HG03060 (cell line): ENCODE data around the gene ZNF467.

Source experiments
- ATAC-seq: cut with Tn5 transposase; IDR thresholded peaks from one replicate; pipeline ENCODE4 v1.9.1; 2021; ENCODE audit warnings: low read depth, moderate number of reproducible peaks; ENCODE audit not compliant: unreplicated experiment

The ZNF467 gene

DNA sequence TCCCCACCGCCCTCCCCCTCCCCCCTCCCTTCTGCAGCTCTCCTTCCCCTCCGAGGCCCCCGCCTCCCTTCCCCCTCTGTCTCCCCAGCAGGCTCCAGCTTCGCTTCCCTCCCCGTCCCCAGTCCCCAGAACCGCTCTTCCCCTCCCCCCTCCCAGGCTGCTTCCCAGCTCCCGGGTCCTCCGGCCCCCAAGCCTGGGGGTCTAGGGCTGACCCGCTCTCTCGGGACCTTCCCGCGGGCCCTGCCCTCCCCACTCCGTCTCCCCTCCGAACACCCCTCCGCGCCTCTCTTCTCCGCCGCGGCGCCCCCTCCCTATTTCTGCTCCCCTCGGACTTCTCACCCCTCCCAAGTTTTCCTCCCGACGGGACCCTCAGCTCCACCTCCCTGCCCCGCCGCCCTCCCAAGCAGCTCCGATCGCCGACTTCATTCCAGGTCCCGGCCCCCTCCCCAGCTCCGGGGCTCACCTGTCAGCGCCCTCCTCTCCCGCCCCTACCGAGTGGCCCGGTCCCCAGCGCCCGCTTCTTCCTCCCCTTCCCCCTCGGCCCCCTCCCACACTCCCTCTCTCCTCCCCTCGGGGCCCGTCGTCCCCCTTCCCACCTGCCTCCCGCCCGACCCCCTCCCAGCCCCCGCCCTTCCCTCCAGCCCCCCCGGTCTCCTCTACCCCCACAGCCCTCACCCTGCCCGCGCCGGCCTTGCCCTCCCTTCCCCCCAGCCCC, 990 bp downstream of the ZNF467 start:
- ATAC-seq, result no peak

- ATAC-seq, result no peak
Measured at GRCh38 chr7:149771720-149772240, 1.6 kb downstream of the ZNF467 start.

- ATAC-seq, result no peak
Measured at GRCh38 chr7:149770728-149771636, 2.4 kb downstream of the ZNF467 start.

GRCh38 chr7:149769915-149770314, 3.5 kb downstream of the ZNF467 start:
- no peak for ATAC-seq

DNA sequence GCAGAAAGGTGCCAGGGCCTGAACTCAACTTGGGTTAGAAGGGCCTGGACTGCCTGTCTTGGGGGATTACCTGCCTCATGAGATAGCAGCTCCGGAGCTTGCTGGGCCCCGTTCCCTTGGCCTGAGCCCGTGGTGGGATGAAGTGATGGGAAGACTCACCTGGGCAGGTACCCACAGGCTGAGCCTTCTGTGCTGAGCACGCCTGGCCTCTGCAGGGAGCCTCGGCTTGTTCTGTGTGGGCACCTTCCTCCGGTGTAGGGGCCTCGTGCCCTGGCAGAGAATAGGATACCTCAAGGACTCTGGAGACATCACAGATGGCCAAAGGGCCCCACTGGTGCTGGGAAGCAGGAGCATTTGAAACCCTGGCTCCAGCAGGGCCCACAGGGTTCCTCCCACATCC, 4.5 kb downstream of the ZNF467 start:
- no peak for ATAC-seq

- no peak for ATAC-seq
Measured at GRCh38 chr7:149767068-149767467, 6.3 kb downstream of the ZNF467 start.

DNA sequence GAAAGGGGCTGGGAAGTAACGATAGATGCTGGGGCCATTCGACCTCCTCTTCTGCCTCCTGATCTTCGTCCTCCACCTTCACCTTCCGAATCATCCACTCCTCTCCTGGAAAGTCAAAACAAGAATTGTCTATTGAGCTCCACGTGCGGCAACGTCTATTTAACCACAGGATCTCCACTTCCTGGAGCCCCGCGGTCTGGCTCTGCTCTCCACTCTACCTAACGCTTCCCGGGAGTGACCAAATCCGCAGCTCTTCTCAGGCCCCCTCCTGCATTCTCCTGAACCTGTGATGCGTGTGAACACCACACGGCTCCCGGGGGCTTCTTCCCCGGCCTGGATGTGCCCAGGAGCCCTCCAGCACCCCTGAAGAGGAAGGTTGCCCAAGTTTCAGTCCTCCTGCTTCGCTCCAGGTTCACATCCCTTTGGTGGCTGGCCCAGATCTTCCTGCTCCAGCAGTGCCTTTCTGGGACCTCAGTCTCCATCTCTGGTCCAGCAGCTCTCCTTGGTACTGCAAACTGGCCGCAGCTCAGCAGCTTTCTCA, 7.2 kb downstream of the ZNF467 start:
- ATAC-seq, result no peak

DNA sequence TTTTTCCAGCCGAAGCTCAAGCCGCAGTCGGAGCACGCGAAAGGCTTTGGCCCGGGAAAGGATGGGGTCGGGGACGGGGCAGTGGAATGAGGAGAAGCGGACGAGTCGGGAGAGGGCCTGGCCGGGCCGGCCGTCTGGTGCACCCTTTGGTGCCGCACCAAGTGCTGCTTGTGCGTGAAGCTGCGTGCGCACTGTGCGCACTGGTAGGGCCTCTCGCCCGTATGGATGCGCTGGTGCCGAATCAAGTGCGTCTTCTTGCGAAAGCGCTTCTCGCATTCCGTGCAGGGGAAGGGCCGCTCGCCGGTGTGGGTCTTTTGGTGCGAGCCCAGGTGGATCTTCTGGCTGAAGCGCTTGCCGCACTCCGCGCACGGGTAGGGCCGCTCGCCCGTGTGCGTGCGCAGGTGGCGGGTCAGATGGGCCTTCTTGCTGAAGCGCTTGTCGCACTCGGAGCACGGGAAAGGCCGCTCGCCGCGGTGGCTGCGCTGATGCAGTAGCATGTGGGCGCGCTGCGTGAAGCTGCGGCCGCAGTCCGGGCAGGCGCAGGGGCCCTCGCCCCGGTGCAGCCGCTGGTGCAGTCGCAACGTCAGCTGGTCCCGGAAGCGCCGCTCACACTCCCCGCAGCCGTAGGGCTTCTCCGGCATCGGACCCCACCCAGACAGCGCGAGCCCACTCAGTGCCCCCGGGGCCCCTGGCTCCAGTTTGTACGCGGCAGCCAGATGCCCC, 7.8 kb downstream of the ZNF467 start:
- ATAC-seq, result no peak

DNA sequence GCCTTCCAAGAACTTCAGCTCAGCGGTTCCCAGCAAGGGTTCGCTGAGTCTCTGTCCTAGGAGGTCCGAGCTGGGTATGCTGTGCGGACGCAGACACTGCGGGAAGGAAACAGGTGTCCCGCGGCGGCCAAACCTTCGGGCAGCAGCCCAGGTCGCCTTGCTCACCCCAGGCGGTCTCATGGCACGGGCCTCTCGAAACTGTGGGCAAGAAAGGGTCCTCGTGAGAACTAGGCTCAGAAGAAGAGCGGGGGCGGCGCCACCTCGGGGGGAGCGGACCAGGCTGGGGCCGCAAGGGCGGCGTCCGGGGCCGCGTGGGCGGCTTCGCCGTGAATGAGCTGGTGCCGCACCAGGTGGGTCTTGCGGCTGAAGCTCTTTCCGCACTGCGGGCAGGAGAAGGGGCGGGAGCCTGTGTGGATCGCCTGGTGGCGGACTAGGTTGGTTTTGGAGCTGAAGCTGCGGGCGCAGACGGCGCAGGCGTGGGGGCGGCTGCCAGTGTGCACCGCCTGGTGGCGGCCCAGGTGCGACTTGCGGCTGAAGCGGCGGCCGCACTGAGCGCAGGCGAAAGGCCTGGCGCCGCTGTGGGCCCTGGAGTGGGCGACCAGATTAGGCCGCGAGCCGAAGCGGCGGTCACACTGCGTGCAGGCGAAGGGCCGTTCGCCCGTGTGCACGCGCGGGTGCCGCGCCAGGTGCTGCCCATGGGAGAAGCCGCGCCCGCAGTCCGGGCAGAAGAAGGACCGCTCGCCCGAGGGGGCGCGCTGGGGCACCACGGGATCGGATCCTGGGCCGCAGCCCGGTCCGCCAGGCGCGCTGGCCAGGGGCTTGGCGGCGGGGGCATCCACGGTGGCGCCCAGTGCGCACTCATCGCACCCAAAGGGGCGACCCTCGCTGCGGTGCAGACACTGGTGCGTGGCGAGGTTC, 8.6 kb downstream of the ZNF467 start:
- ATAC-seq, result no peak

GRCh38 chr7:149763563-149764240, 9.7 kb downstream of the ZNF467 start:
- ATAC-seq, result no peak

DNA sequence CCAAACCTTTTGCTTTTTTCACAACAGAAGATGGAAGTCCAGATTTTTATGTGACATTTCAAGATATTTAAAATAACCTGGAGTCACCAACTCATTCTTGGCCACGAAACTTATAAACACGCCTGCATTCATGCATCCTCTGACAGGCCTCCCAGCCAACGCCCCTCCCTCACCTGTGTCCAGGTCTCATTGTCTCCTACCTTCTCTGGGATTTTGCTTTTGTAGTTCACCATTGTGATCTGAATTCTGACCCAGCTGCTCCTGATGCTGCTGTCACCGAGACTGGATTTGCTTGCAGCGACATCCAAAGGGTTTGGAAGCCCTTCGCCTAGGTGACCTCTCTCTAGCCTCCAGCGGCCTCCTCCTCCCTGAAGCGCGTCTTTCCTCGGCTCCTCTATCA, 10.8 kb downstream of the ZNF467 start:
- ATAC-seq, result no peak

GRCh38 chr7:149762089-149762488, 11.3 kb downstream of the ZNF467 start:
- no peak for ATAC-seq

- ATAC-seq, result no peak
Measured at GRCh38 chr7:149761307-149761706, 12.1 kb downstream of the ZNF467 start.

DNA sequence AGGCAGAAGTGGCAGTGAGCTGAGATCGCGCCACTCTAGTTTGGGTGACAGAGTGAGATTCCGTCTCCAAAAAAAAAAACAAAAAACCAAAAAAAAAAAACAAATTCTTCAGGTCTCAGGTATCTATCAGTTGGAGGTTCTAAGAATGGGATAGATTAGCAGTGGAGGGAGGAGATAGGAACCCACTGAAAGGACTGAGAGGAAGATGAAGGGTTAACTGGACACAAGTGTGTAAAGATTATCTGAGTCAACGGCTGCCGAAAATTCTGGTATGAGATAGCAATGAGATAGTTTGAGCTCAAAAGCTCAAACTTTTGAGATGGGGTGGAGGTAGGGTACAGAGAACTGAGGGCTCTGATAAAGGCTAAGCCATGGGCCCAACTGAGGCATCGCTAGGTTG, 12.8 kb downstream of the ZNF467 start:
- no peak for ATAC-seq

DNA sequence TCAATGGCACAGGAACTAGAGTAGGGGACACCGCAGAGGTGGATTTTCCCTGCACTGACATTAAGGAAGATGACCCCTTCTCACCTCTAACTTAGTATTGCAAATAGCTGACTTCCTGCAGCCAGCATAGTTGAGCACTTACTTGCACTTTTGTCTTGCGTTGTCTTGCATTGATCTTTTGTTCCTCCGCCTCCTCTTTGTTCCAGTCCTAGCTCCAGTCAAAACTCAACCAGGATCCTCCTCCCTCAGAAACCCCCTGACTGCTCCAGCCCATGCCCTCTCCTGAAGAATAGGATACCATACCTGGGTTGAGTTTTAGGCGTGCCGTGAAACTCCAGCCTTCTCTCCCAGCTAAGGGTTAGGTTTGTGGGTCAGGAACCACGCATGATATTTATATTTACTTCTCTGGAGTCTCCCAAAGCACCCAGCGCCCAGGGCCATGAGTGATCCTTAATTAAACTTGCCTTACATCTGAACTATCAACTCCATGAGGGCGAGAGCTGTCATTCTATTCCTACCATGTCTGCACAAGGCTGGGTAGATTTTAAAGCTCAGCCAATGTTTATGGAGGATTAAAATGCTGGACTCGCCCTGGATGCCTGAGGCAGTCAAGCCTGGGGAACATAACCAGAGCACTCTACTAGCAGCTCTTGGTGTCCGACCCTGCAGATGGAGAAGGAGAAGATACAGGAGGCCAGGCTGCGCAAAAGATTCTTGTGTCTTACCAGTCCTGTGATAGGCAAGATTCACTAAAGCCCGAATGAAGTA, 14.1 kb downstream of the ZNF467 start:
- no peak for ATAC-seq

DNA sequence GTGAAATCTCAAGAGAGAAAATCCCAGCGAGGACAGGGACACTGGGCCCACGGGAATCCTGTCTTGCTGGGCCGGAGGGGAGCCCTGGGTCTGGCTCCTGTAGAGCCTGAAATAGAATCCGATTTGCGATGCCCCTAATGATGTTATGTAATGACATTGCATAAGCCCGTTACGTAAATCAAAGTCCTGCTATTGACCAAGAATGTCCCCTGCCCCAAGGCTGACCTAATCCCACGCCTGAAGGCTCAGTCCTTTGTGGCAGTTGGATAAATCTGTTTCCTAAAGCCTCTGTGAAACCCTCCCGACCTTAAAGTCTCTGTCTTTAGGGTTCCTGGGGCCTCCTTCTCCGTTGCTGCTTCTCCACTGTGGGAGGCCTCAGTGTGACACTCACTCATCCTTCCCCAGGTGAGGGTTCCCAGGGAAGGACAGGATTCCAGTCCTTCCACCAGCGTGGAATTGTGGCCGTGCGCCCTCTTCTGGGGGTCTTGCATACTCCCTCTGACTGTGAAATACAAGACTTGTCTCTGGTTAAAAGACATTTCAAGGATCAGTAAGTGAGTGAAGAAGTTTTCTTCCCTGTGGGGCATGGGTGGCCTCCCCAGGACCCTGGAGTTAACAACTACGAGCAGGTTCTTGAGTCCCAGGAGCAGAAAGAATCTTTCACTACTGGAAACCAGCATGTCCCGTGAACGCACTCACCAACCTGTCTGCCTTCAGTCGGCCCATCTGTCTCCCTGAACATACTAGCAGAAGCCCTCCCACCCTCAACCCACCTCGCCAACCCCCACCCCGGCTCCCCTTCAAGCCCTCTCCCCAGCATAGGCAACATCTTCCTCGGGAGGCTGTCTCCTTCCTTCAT, 19.8 kb downstream of the ZNF467 start:
- no peak for ATAC-seq

DNA sequence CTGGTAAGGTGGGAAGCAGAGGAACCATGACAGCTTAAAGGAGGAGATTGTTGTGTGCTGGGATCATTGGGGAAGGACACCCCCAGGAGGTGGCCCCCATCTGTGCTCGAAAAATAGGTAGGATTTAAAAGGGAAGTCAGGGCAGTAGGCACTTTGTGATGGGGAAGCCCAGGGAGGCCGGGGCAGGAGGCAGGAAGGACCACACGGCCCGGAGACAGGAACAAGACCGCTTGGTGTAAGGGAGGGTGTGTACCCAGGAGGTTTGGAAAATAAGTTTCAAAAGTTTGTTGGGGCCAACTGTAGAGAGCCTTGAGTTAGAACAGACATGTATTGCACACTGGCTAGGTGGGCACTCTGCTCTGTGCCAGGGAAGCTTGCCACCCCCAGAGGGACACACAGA, 20.7 kb downstream of the ZNF467 start:
- ATAC-seq, result no peak
